ENCODE measurements around the gene HCFC2.
A peak's percentile ranks its signal among the peaks of the same experiment; 100 is the strongest.
"Not testable (repeated sequence)": the region's sequence is repeated elsewhere in the genome, so short reads cannot be mapped to it uniquely, and the experiment has no call there.

Gene HCFC2

GRCh38 chr12:104057771-104058197 lies 6.5 kb upstream of the HCFC2 start:
- no peak for DNase-seq

DNA sequence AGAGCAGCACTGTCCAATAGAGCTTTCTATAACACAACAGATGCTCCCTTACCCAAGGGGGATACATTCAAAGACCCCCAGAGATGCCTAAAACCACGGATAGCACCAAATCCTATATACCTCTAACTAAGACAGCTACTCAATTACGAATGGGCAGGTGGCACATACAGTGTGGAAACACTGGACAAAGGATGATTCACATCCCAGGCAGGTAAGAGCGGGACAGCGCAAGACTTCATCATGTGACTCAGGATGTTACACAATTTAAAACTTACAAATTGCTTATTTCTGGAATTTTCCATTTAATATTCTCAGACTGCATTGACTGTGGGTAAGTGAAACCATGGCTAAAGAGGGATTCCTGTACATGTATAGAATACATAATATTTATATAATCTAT lies 5.5 kb upstream of the HCFC2 start:
- DNase-seq = no peak

DNA sequence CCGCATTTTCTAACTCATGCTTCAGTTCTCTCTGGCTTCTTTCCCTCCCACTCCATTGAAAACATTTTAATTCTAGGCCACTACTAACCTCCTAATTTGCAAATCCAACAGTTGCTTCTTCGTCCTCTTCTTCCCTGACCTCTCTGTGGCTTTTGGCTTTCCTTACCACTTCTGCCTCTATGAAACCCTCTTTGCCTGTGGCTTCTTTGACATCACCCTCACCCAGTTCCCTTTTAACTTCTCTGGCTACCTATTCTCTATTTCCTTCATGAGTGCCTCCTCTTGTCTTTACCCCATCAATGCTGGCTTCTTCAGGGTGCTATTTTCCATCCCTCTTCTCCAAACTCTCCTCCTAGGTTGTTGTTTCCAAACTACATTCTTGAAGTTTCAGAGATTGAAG lies 4.4 kb upstream of the HCFC2 start:
- no peak for DNase-seq

- DNase-seq = no peak
Observed at GRCh38 chr12:104060791-104061190, 3.5 kb upstream of the HCFC2 start.

DNA sequence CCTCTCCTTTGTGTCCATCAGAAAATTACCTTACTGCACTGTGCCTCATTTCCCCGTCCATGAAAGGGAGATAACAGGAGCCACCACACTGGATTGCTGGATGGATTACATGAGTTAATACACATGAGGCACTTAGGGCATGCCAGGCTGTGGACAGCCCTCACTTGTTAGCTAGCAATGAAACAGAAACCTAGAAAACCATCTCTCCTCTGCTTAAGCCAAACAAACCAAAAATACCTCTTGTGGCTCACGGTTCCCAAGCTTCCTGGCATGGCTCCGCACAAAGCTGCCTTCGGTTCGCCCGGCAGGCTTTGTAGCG lies 660 bp upstream of the HCFC2 start:
- DNase-seq = peak in 2 of 56 donors; percentile 33 to 40

GRCh38 chr12:104064842-104065427 lies 604 bp downstream of the HCFC2 start:
- peak in 16 of 56 donors; percentile 4 to 64 (median 29) for DNase-seq

GRCh38 chr12:104072099-104072498 lies 7.8 kb downstream of the HCFC2 start:
- no peak for DNase-seq

DNA sequence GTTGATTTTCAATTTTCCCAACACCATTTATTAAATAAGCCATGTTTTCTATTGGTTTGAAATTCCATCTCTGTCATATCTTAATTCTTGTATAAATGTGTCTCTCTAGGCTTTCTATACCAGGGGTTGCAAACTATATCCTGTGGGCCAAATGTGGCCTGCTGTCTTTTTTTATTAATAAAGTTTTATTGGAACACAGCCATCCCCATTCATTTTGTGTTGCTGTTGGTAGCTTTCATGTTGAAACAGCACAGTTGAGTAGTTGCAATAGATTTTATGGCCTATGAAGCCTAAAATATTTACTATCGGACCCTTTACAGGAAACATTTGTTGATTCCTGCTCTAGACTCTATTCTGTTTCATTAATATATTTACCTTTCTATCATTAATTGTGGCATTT lies 9.4 kb downstream of the HCFC2 start:
- DNase-seq = no peak

DNA sequence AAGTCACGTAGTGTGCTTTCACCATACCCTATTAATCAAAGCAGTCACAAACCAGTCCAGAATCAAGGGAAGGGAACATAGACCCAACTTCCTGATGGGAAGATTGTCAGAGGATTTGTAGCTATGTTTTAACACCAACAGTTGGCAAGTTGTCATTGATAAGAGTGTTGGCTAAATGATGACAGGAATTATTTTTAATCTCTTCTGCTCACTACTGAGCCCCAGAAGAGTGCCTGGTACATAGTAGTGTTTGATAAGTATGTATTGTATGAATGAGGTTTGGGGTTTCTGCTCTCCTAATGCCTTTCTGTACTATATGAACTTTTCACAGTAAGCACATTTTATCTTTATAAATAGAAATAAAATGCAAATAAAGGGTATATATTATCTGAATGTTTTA lies 14.7 kb downstream of the HCFC2 start:
- DNase-seq = no peak

DNA sequence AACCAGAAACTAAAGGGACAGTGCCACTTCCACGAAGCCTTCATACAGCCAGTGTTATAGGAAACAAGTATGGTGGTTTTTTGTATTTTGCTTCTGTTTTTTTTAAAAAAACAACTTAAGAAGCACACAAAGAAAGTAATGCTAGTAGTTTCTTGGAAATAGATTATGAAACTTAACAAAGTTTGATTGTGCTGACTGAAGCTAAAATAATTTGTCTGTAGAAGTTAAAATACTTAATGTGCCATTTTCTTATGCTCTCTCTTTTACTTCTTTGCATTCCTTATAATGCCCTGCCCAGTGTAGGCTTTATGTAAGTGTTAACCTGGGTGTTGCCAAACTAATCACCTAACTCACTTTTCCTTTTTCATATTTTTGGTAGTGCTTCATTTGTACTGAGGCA lies 16.4 kb downstream of the HCFC2 start:
- no peak for DNase-seq

DNA sequence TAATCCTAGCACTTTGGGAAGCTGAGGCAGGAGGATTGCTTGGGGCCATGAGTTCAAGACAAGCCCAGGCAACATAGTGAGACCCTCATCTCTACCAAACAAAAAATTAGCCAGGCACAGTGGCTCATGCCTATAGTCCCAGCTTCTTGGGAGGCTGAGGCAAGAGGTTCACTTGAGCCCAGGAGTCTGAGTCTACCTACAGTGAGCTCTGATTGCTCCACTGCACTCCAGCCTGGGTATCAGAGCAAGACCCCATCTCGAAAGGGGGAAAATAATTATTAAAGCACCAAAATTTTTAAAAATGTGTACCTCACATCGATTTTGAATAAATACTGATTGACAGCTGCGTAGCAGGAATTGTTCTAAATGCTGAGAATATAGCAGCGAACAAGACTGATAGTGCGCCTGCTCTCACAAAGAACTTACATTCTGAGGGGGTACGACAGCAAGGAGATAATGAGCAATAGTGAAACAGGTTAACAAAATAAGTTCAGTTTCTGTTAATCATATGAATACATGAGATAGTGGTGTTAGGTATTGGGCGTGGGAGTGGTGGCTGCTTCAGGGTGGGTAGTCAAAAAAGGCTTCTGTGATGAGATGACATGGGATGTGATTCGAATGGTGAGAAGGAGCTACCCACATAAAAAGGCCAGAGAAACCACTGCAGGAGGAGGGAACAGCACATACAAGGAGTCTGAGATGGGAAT lies 19.6 kb downstream of the HCFC2 start:
- DNase-seq = no peak

DNA sequence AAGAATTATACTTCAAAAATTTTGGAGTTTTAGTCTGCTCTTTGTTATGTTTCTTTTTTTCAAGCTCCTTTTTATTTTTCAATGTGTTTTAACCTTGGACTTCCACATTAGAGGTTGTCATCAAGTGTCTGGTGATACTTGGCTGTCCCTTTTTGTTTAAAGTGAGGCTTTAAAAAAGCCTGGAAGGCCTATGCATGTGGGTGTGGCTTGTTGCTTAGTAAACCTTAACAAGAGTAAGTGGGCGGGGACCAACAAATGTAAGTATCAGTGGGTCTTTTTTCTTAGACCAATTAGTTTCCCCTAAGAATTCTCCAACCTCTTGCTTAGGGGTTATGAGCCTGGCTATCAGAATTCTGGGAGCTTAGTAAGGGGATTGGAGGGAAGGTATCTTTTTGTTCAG lies 26.4 kb downstream of the HCFC2 start:
- no peak for DNase-seq

DNA sequence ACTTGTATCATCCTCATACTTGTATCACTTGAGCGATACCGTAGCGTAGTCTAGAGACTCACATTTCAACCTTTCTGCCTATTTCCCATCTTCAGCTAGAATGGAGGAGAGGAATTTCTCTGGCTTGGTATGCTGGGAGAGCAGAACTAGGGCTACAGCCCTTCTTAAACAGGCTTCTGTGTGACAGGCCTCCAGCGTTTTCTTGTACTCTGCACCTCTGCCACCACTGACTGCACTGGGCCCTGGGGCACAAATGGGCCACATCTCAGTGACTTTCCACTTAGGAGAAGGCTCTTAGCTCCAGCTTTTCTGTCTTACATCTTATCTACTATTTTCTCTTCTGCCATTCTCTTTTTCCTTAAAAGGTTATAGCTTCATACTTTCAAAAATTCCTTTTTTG lies 26.8 kb downstream of the HCFC2 start:
- DNase-seq = no peak

- DNase-seq = no peak
Observed at GRCh38 chr12:104094284-104094683, 30.0 kb downstream of the HCFC2 start.

DNA sequence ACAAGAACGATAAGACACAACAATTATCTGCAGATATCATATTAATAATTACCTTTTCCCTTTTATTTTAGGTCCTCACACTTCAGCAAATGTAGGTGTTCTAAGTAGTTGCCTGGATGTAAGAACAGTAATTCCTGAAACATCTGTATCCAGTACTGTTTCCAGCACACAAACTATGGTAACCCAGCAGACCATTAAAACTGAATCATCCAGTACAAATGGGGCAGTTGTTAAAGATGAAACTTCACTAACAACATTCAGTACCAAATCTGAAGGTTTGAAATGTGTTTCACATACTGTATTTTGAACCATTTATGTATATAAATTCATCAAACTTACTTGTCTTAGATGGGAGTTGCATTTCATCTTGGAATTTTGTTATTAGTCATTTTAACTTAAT lies 31.0 kb downstream of the HCFC2 start:
- DNase-seq = no peak

DNA sequence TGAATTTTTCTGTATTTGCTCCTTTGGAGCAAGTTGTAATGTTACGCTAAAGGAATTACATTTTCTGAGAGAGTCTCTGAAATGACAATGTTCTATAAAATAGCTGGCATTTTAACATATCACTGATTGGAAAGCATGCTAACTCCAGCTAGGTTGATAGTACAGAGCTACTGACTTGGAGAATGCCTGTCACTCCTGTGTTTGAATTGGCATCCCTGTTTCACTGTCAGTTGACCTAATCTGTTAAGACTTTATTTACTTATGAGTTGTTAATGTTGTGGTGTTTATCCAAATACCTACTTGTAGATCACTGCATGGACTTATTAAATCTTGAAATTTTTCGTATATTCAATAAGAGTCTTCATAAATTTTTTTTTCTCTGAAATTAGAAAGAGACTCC lies 33.6 kb downstream of the HCFC2 start:
- no peak for DNase-seq

- DNase-seq = no peak
Observed at GRCh38 chr12:104105461-104105860, 41.1 kb downstream of the HCFC2 start.

GRCh38 chr12:104106965-104107364 lies 42.6 kb downstream of the HCFC2 start:
- DNase-seq = no peak

- DNase-seq = peak in 54 of 56 donors; percentile 1 to 90 (median 56)
Observed at GRCh38 chr12:104108755-104109445, 44.6 kb downstream of the HCFC2 start.

DNA sequence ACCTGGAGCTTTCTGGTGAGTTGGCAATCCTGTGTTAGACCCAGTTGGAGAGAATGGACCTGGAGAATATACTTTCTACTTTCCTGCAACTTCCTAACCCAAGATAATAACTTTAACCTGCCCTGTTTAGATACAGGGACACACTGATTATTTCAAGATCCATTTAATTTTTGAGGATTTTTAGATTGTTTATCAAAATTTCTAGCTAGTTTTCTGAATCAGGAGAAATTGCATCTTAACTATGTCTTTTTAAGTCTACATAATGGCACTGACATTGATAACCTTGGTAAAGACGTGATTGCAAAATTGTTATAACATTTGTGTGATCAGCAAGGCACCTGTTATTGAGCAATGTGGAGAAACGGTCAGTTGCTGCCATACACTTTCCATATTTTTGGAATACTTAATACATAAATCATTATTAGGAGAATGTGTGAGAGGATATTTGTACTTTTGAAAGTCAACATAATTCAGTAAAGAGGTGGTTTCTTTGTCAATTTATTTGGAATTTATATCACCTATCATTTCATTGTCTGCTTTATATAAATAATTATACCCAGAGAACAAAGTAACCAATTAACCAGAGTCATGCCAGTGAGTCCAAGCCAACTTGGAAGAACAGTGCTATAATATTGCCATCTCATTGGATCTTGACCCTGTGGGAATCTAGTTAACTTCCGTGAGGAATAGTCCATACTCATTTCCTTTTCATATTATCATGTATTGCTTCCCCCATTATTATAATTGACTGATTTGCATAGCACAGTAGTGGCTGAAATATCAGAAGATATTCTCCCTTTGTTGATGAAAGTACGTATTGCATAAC lies 45.3 kb downstream of the HCFC2 start:
- DNase-seq = no peak

GRCh38 chr12:104114834-104115586 lies 50.7 kb downstream of the HCFC2 start:
- DNase-seq = not testable (repeated sequence)

Data from nucleus accumbens (tissue), 56 donors.